HG03159 (cell line): ENCODE measurements around the gene SDK1.
"Not testable (repeated sequence)": the region's sequence is repeated elsewhere in the genome, so short reads cannot be mapped to it uniquely, and the experiment has no call there.

Experiments used
- ATAC-seq: cut with Tn5 transposase; IDR thresholded peaks from one replicate; pipeline ENCODE4 v1.9.1; 2021; ENCODE audit warnings: mild to moderate bottlenecking, moderate library complexity; ENCODE audit not compliant: unreplicated experiment

Gene SDK1

GRCh38 chr7:3575753-3576531 lies 274.9 kb downstream of the SDK1 start:
- ATAC-seq = no peak

- ATAC-seq = no peak
Observed at GRCh38 chr7:3578399-3578798, 277.3 kb downstream of the SDK1 start.

- ATAC-seq = no peak
Observed at GRCh38 chr7:3579638-3580219, 278.7 kb downstream of the SDK1 start.

- ATAC-seq = not testable (repeated sequence)
Observed at GRCh38 chr7:3582145-3582544, 281.1 kb downstream of the SDK1 start.

- no peak for ATAC-seq
Observed at GRCh38 chr7:3585826-3586225, 284.8 kb downstream of the SDK1 start.

GRCh38 chr7:3588341-3588740 lies 287.3 kb downstream of the SDK1 start:
- ATAC-seq = no peak

GRCh38 chr7:3589752-3590151 lies 288.7 kb downstream of the SDK1 start:
- ATAC-seq = no peak

- no peak for ATAC-seq
Observed at GRCh38 chr7:3591219-3591618, 290.2 kb downstream of the SDK1 start.

GRCh38 chr7:3591944-3592343 lies 290.9 kb downstream of the SDK1 start:
- ATAC-seq = no peak

GRCh38 chr7:3592401-3593134 lies 291.5 kb downstream of the SDK1 start:
- ATAC-seq = no peak

- ATAC-seq = no peak
Observed at GRCh38 chr7:3594901-3595300, 293.8 kb downstream of the SDK1 start.

GRCh38 chr7:3598854-3599253 lies 297.8 kb downstream of the SDK1 start:
- no peak for ATAC-seq

GRCh38 chr7:3605222-3605621 lies 304.2 kb downstream of the SDK1 start:
- ATAC-seq = no peak

GRCh38 chr7:3606436-3606835 lies 305.4 kb downstream of the SDK1 start:
- no peak for ATAC-seq

GRCh38 chr7:3607847-3608246 lies 306.8 kb downstream of the SDK1 start:
- ATAC-seq = no peak

- no peak for ATAC-seq
Observed at GRCh38 chr7:3616306-3616705, 315.3 kb downstream of the SDK1 start.

- no peak for ATAC-seq
Observed at GRCh38 chr7:3630081-3630480, 329.0 kb downstream of the SDK1 start.

GRCh38 chr7:3634396-3634795 lies 333.3 kb downstream of the SDK1 start:
- ATAC-seq = no peak

- ATAC-seq = no peak
Observed at GRCh38 chr7:3636131-3636860, 335.2 kb downstream of the SDK1 start.

- ATAC-seq = no peak
Observed at GRCh38 chr7:3639253-3639652, 338.2 kb downstream of the SDK1 start.

- ATAC-seq = no peak
Observed at GRCh38 chr7:3641582-3641981, 340.5 kb downstream of the SDK1 start.
